OCI-LY3 (cell line): Measurements from ENCODE around the gene GPX1.

Experiments used
- EZH2phosphoT487 ChIP-seq: fragments of 200-600 bp; shearing (Covaris generic); IDR thresholded peaks from 2 replicates; pipeline ENCODE4 v1.6.1; 2018; ENCODE audit warnings: antibody characterized with exemption, mixed run types, low read depth
- TF ChIP-seq, protein P1 (sequence below): fragments of 200-600, 300-600 bp; sonication (generic); IDR thresholded peaks from 2 replicates; pipeline ENCODE4 v1.5.1; 2014; ENCODE audit warnings: antibody characterized with exemption, low read length, low read depth

DNA sequence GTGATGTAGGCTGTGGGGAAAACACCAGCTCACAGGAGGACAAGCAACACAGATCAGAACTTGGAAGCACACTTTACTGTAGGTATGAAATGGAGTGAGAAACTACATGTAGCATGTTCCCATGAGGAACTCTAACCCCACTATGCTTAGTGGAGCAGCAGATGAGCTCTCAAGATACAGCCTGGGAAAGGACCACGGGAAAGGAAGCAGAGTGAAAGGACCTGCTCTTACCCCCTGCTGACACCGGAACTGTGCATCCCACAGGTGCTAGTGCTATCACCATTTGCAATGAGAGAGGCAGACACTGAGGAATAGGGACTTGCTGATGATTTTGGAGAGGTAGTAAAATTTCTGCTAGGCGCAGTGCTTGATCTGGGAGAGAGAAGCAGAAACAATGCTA, 46.9 kb downstream of the GPX1 start:
- TF ChIP-seq, protein P1, sequence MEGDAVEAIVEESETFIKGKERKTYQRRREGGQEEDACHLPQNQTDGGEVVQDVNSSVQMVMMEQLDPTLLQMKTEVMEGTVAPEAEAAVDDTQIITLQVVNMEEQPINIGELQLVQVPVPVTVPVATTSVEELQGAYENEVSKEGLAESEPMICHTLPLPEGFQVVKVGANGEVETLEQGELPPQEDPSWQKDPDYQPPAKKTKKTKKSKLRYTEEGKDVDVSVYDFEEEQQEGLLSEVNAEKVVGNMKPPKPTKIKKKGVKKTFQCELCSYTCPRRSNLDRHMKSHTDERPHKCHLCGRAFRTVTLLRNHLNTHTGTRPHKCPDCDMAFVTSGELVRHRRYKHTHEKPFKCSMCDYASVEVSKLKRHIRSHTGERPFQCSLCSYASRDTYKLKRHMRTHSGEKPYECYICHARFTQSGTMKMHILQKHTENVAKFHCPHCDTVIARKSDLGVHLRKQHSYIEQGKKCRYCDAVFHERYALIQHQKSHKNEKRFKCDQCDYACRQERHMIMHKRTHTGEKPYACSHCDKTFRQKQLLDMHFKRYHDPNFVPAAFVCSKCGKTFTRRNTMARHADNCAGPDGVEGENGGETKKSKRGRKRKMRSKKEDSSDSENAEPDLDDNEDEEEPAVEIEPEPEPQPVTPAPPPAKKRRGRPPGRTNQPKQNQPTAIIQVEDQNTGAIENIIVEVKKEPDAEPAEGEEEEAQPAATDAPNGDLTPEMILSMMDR, result no peak
- no peak for TF ChIP-seq EZH2phosphoT487
